ENCODE data around the gene AHI1. TPM values are rescaled to one million over a fixed set of nuclear protein-coding genes. Genes with fewer than 3 reads are reported as not detected.
"Not testable (repeated sequence)": the region's sequence is repeated elsewhere in the genome, so short reads cannot be mapped to it uniquely, and the experiment has no call there.

Gene AHI1
- total and polyA plus RNA-seq, 2 experiments from 2014 or later = 17.1 to 18.4 TPM

DNA sequence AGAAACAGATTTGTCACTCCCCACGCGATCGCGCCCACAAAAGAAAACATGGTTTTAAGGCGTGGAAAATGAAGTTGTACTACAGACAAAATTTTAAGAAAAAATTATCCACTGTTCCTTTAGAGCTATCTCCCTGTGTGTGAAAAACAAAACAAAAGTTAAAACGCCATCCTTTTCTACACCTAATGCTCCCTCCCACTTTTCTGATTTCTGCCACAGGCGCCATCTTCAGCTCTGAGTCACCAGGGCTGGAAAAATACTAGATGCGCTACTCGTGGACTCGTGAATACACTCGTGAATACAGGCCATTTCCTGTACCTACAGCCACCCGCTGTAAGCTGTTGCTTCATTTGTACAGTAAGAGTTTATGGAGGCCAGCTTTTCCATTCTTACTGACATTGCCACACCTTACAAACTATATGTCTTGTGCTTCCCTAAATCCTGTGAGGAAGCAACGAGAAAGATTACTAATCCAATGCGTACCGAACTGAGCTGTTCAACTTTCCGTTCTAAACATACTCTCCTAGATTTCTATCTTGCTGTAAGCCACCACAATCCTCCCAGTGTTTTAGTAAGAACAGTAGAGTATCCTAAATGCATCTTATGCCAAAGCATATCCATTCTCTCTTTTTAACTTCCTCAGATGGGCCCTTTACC is 773 bp upstream of the AHI1 start:
- DNase-seq (ENCODE audit: low read depth in 1 of 2, low spot score in 1 of 2) = peak; percentile 53 to 93
- H3K27ac ChIP-seq = peak overlapping the region; percentile 53

DNA sequence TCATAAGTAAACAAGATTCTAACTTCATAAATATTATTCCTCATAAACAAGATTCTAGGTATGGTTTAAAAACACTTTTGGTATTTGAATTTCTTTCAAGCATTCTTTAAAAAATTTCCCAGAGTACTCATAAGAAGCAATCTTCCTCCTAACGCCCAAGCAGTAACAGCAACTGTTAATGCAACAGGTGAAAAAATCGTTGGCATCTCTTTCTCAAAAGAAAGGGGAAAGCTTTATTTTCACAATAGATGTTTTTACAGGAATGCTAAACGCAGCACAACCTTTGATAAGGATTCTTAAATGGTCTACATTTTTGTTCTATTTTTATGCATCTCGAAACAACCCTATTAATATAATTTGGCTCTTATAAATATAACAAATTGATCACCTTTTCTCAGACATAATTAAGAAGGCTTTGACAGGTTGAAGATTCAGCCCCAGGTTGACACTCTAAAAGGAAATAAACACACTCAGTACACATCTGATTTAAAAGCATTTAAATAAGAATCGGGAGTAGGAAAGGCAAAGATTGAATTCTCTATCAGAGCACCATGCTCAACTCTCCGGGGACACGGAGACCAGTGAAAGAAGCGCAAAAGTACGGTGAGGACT is 634 bp downstream of the AHI1 start:
- Histone ChIP-seq H3K4me3 (peak overlapping the region; percentile 83), H3K36me3 (no peaks in the 10 kb centered on the region), H3K4me1 (ENCODE audit: low read depth) (peaks cover 3% of the 10 kb centered on the region), H3K9me3 (ENCODE audit: low read depth) (no peaks in the 10 kb centered on the region), H3K27me3 (no peaks in the 10 kb centered on the region), H3K27ac (peak overlapping the region; percentile 53)
- no peak for DNase-seq (ENCODE audit: low read depth in 1 of 2, low spot score in 1 of 2)
- TF ChIP-seq, protein P1, sequence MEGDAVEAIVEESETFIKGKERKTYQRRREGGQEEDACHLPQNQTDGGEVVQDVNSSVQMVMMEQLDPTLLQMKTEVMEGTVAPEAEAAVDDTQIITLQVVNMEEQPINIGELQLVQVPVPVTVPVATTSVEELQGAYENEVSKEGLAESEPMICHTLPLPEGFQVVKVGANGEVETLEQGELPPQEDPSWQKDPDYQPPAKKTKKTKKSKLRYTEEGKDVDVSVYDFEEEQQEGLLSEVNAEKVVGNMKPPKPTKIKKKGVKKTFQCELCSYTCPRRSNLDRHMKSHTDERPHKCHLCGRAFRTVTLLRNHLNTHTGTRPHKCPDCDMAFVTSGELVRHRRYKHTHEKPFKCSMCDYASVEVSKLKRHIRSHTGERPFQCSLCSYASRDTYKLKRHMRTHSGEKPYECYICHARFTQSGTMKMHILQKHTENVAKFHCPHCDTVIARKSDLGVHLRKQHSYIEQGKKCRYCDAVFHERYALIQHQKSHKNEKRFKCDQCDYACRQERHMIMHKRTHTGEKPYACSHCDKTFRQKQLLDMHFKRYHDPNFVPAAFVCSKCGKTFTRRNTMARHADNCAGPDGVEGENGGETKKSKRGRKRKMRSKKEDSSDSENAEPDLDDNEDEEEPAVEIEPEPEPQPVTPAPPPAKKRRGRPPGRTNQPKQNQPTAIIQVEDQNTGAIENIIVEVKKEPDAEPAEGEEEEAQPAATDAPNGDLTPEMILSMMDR (IDR thresholded peaks at IDR 0.05; ENCODE audit: low read depth, low read length) = no peak

More for the DNA sequence above, 773 bp upstream of the AHI1 start:
- no peaks in the 10 kb centered on the region for H3K36me3 ChIP-seq
- TF ChIP-seq, protein P1 (IDR thresholded peaks at IDR 0.05; ENCODE audit: low read depth, low read length) = no peak
- no peaks in the 10 kb centered on the region for H3K27me3 ChIP-seq
- peak overlapping the region; percentile 83 for H3K4me3 ChIP-seq
- no peaks in the 10 kb centered on the region for H3K9me3 ChIP-seq (ENCODE audit: low read depth)
- H3K4me1 ChIP-seq (ENCODE audit: low read depth) = peaks cover 3% of the 10 kb centered on the region

DNA sequence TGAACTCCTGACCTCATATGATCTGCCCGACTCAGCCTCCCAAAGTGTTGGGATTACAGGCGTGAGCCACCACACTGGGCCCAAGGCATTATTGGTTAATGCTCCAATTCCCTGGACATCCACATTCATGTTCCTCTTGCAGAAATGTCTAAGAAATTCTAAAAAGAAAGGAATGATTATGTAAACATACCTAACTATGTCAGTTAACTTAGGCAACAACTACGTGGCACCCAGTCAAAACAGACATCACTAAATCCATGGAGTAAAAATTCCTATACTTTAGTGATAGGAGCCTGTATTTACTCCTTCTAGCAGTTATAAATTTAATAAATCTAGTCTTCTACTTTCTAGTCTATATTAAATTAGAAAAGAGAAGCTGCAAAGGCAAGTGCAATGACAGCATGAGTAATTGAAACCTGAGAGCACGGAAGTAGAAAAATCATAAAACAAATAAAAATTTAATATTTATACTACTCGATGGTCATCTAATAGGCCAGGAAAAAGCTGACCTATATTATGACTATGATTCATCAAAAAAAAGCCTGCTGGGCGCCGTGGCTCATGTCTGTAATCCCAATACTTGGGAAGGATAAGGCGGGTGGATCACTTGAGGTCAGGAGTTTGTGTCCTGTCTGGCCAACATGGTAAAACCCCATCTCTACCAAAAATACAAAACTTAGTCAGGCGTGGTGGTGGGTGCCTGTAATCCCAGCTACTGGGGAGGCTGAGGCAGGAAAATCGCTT is 4.2 kb downstream of the AHI1 start:
- no peak for DNase-seq (ENCODE audit: low read depth in 1 of 2, low spot score in 1 of 2)
- Histone ChIP-seq H3K4me3 (no peak overlapping the region), H3K27ac (no peak overlapping the region), H3K27me3 (no peaks in the 10 kb centered on the region), H3K36me3 (peaks cover 10% of the 10 kb centered on the region), H3K4me1 (ENCODE audit: low read depth) (peaks cover 3% of the 10 kb centered on the region), H3K9me3 (ENCODE audit: low read depth) (no peaks in the 10 kb centered on the region)
- TF ChIP-seq, protein P1 (IDR thresholded peaks at IDR 0.05; ENCODE audit: low read depth, low read length) = no peak

DNA sequence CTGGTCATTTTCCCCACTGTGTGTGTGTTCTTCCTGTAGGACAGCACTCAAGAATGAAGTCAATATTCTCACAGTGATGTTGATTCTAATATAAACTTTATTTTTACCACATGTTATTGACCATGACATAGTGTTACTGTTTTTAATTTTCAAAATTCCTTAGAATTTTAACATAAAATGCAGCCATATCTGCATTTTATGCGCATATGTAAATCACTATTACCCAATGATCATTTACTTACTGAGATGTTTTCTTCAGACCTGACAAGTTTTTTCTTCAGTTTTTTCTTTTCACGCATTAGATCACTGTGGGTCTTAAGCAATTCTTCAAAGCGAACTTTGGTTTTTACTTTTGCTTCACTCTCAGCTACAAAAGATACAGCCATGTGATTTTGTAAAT is 7.2 kb downstream of the AHI1 start:
- H3K4me3 ChIP-seq = no peak overlapping the region
- no peak overlapping the region for H3K27ac ChIP-seq
- no peaks in the 10 kb centered on the region for H3K27me3 ChIP-seq
- DNase-seq (ENCODE audit: low read depth in 1 of 2, low spot score in 1 of 2) = no peak
- no peaks in the 10 kb centered on the region for H3K9me3 ChIP-seq (ENCODE audit: low read depth)
- H3K36me3 ChIP-seq = peaks cover 10% of the 10 kb centered on the region
- TF ChIP-seq, protein P1 (IDR thresholded peaks at IDR 0.05; ENCODE audit: low read depth, low read length) = no peak
- no peaks in the 10 kb centered on the region for H3K4me1 ChIP-seq (ENCODE audit: low read depth)

DNA sequence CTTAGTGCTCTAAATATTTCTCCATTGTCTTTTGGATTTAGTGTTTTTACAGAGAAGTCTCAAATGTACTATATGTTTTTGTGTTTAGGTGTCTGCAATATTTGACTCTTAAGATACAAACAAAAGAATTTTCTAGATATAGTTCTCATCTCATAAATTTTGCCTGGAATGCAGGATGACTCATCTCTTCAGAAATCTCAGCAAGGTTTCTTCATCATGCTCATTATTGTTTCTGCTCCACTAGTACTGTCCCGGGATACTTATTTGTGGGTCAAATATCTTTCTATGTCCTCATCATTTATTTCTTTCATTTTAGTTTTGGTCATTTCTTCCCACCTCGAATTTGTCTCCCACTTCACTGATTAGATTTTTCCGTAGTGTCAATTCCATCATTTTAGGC is 9.5 kb downstream of the AHI1 start:
- Histone ChIP-seq H3K27ac (no peak overlapping the region), H3K9me3 (ENCODE audit: low read depth) (no peaks in the 10 kb centered on the region), H3K4me1 (ENCODE audit: low read depth) (no peaks in the 10 kb centered on the region), H3K4me3 (no peak overlapping the region), H3K36me3 (peaks cover 12% of the 10 kb centered on the region), H3K27me3 (no peaks in the 10 kb centered on the region)
- TF ChIP-seq, protein P1 (IDR thresholded peaks at IDR 0.05; ENCODE audit: low read depth, low read length) = no peak
- peak in 1 of 2 donors; percentile 67 for DNase-seq (ENCODE audit: low read depth in 1 of 2, low spot score in 1 of 2)

DNA sequence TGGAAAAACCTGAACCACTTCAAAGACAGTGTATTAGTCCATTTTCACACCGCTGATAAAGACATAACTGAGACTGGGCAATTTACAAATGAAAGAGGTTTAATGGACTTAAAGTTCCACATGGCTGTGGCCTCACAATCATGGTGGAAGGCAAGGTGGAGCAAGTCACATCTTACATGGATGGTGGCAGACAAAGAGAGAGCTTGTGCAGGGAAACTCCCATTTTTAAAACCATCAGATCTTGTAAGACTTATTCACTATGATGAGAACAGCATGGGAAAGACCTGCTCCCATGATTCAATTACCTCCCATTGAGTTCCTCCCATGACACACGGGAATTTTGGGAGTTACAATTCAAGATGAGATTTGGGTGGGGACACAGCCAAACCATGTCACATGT is 13.6 kb downstream of the AHI1 start:
- not testable (repeated sequence) for H3K36me3 ChIP-seq; DNase-seq (ENCODE audit: low read depth in 1 of 2, low spot score in 1 of 2); H3K9me3 ChIP-seq (ENCODE audit: low read depth); H3K27me3 ChIP-seq; H3K4me3 ChIP-seq; H3K4me1 ChIP-seq (ENCODE audit: low read depth); H3K27ac ChIP-seq

All from cardiac muscle cell (in vitro differentiated cells and primary cell).